OCI-LY1 (cell line): Measurements from ENCODE around the gene IGFBP4.

ENCODE experiments used
- CTCF ChIP-seq: fragments of 200-600 bp; sonication (generic), shearing (Covaris generic); IDR thresholded peaks from 2 replicates; pipeline ENCODE4 v1.5.1; 2017; ENCODE audit warnings: mild to moderate bottlenecking, antibody characterized with exemption, low read length, moderate library complexity, mixed read lengths
- EZH2 ChIP-seq: fragments of 200-600 bp; sonication (generic), shearing (Covaris generic); IDR thresholded peaks from 2 replicates; pipeline ENCODE4 v1.8.0; 2017; ENCODE audit warnings: borderline replicate concordance, mixed run types, mild to moderate bottlenecking, antibody characterized with exemption, low read length, moderate library complexity, mixed read lengths

- no peak for TF ChIP-seq CTCF
- TF ChIP-seq EZH2, result no peak
These were observed 26.6 kb upstream of the IGFBP4 start for GRCh38 chr17:40416671-40417070.
